Activated CD4-positive, alpha-beta T cell treated with anti-CD3 and anti-CD28 coated beads, Interleukin-2, amount 50 U/mL, for 1 hour (primary cell): ENCODE results near the gene XXYLT1.

Experiments
- DNase-seq: peaks from one replicate; pipeline ENCODE4 v3.0.0-alpha.2; 2020

XXYLT1 gene

DNA sequence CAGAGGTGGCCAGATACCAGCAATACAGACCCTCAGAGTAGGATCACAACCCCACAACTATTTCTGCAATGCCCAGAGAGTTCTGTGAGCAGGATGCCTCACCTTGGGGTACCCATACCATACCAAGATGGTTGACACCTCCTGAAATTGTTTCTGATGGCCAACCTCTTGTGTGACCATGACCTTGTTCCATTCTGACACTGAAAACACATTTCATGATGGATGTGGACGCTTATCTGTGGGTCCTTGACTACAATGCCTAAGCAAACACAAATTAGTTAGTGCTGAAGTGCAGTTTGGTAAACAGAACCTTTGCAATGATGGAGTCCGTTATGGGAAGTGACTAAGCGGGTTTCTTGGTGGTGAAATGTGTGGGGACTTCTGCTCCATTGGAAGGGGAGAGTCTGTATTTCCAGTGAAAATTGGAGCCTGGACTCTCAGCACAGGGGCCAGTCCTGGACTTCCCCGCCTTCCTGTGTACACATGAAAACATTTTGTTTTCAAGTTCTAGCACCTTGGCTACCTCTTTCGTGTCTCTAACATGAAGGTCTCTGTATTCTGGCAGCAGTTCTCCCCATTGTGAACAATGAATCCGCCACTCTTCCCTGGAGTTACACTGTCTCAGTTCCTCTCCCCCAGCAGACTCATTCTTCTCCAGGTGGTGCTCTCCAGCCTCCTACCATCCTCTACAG, 106.2 kb downstream of the XXYLT1 start:
- DNase-seq, result no peak

DNA sequence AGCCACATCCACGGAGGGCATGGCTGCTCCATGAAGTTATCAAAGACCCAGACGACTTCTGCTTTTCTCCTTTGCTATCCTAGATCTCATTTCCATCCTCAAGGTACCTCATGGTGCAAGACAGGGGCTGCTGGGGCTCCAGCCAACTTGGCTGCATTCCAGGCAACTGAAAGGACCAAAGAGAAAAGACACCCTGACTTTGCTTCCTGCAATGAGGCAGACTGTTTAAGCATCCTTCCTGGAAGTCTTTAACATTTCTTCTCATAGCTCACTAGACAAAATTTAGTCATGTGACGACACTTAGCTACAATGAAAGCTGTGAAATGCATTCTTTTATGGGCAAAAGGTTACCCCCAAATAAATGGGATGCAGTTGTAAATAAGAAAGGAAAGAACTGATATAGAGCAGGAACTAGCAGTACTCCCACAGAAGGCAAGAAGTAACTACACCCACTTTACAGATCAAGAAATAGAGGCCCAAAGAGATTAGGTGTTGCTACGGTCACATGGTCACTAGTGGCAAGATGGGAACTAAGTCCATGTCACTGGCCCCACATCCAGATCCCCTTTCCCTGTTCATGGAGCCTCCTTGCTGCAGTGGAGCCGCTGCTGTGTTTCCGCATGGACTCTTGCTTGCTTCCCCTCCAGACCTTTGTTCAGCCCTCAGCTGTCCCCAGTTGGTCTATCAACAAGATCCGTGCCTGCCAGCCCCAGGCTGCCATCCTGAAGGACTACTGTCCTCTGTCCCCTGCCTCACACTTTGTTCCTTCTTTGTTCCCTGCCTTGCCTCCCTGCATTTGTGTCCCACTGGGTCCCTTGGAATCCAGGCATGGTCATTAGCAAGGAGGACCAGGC, 107.0 kb downstream of the XXYLT1 start:
- DNase-seq, result no peak

DNA sequence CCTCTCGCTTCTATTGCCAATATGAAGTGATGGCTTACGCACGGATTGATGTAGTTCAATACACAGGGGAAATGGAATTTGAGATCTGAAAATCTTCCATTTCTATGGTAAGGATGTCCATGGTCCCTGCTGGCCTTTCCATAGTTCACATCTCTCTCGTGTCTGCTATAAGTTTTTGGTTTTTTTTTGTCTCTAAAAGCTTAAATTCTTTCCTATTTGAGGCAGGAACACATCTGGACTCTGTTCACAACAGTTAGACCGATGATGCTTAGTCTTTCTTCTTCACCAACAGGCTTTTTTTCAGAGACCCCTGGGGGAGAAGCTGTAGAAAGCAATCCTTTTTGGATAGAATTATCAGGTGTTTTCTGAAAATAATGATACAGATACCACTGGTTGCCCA, 108.1 kb downstream of the XXYLT1 start:
- no peak for DNase-seq

DNA sequence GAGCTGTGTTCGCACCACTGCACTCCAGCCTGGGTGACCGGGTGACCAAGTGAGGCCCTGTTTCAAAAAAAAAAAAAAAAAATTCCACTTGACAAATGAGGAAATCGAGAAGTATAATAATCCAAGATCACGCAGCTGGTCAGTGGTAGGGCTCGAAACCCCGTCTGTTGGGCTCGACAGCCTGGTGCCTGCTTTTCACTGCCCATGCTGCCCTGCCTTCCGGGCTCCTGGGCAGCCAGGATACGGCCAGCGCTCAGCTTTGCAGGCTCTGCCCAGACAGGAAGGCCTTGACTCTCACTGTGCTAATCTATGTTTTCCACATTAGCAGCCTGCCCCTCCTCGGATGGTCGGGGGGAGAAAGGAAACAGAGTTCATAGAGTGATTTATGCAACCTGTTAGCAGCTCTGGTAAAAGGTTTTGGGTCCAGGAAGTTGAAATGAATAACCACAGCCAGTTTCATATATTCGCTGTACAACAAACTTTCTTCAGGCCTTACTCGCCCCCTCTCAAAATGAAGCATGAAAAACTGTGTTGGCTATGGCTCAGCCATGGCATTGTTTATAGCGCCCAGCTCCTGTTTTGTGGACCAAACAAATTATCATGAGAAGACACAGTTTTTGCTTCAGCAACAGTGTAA, 108.8 kb downstream of the XXYLT1 start:
- DNase-seq, result no peak

DNA sequence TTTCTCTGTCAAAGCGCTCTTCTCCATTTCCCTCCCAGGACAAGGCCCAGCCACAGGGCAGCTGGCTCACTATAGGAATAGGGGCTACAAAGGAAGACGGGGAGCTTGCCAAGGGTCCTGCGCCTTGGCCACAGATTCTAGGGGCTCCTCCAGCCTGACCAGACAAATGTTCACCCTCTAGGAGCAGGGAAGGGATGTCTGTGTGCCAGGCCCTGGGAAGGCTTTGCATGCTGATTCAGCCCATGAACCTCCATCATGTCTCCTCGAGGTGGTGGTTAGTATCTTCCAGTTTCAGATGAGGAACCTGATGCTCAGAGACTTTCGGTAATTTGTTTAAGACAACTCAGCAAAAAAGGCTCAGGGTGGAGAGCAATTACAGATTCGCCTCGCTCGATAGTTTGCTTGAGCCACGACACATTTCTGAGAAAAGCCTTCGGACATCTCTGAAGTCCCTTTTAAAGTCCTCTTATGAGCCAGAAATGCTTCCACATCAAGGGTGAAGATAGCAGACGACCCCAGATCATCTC, 110.0 kb downstream of the XXYLT1 start:
- DNase-seq, result no peak

DNA sequence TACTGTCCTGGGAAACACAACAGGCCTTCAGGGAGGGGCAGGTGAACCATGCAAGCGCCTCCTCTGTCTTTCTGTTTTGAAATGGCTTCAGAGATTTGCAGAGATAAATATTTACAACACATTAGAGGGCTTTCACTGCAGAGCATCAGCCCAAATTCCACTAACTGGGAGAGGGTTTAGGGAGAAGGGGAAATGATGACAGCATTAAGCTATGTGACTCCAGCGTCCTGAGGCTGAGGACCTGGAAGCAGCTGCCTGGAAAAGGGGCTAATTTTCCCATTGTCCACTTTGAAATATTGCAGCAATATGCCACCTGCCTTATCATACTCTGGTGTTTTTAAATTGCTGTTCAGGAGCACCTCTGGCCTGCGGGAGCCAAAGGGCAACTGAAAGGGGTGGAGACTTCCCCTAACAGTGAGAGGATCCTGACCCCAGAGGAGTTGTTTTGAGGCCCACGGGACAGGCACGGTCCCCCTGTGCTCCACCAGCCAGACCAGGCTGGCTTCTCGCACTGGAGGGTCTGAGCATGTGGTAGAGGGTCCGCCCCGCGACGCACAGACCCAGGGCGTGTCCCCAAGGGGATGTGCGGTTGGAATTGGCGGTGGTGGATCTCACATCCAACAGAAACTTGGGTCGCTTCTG, 110.6 kb downstream of the XXYLT1 start:
- DNase-seq, result no peak

DNA sequence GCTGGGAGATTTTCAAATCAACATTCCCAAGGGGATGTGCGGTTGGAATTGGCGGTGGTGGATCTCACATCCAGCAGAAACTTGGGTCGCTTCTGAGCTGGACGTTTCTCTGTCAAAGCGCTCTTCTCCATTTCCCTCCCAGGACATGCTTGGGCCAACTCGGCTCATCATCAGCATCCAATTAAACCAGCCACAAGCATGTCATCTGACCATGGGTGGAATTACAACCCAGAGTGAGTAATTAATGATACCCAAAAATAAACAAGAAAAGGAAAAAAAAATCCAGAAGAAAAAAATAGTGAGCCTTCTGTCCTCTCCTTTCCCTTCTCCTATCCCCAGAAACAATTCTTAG, 111.2 kb downstream of the XXYLT1 start:
- DNase-seq, result no peak

DNA sequence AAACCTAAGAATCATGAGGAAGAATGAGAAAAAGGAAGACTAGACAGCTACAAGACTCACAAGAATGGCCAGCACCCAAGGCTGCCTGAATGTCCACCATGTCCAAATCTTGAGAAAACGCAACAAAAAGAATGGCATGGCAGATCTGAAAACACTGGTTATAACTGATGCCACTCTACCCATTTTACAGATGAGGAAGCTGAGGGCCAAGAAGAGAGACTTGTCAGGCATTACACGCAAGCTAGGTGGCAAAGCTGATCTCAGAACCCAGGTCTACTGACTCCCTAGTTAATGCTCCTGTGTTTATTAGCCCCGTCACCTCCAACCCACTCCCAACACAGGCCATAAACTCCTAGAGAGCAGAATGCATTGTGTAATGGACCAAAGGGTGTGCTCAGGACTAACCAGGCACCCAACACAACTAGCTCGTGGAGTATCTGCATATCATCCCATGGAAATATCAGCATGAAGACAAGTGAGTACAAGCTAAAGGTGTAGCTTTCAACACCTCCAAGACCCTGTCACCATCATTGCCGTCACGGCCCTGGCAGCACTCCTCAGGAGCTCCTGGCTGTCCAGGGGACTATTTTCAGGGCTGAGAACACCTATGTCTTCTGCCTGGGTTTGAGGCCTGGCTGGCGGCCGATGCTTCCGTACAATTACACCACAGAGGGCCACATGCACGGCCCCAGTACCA, 111.7 kb downstream of the XXYLT1 start:
- DNase-seq, result no peak

DNA sequence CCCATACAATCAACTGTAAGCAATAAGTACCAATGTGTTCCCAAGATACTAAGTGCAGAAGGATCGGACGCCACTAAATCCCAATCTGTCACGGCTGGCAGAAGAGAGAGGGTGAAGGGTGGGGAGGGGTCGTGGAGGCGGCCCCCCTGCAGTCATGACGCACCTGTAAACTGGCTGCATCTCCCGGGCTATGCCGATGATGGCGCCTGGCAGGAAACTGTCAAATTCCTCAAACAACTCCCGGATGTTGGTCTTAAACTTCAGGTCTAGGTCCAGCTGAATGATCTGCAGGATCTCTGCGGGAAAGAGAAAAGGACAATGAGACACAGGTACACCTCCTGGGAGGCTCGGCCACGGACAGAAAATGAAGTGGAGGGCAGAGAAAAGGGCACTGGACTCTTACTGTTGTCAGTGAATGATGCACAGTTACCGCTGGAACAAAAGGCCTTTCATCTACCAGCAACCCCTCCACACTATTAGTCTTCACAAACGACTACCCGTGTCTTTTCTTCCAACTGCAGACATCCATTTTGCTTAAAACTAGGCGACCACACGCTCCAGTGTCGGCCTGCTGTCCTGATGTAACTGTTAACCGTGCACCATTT, 114.6 kb downstream of the XXYLT1 start:
- no peak for DNase-seq

DNA sequence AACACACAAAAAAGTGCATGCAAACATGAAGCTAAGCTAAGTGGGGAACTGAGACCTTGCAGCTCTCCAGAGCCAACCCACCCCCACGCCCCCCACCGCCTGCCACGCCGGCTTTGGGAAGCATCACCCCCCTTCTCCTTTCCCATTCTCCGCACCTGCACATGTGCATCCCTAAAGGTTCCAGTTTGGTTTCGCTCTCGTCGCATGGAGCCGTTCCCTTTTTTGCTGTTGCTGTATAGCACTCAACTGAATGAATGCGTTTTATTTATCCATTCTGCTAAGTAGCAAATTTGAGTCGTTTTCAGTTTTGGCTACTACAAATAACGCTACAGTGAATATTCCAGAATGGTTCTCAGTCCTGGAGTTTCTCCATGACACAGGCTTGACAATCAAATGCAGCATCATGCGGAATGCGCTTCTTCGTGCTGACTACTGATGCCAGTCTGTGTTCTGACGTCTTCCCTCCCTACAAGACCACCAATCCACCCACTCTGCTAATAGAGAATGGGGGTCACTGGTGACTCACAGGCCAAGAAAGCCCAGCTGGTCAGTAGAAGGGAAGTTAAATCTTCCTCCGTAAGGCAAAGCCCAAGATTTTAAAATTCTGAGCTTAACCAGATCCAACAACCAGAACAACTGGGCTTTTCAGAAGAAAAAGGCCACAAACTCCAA, 115.3 kb downstream of the XXYLT1 start:
- DNase-seq, result no peak

DNA sequence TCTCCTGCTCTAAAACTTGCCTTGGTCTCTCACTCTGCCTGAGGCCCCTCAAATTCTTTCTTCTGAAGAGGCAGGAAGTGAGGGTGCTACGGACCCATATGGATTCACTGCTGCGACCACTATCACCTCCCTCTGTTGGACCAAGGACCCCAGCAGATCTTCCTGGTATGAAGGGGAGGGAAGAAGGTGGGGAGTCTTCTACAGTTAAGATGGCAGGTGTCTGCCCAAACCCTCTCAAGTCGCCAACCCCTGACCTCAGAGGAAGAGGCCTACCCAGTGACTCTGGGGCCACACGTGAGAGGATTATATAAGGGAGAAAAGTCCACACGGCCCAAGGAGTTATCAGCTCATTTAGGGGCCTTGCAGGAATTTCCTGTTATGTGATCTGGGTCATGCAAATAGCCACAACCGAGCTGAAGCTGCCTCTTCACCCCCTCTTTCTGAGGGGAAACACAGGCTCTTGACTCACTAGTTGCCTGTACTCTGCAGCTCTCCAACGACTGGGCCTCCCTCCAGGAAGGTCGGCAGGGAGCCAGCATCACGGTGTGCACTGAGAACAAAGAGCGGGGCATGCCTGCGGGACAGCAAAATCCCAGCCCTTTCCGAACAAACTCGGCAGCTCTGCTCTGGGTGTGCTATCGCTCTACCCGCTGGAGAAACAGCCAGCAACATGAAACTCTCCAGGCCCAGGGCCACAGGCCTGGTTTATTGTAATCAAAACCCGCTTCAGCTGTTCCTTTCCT, 116.0 kb downstream of the XXYLT1 start:
- no peak for DNase-seq

DNA sequence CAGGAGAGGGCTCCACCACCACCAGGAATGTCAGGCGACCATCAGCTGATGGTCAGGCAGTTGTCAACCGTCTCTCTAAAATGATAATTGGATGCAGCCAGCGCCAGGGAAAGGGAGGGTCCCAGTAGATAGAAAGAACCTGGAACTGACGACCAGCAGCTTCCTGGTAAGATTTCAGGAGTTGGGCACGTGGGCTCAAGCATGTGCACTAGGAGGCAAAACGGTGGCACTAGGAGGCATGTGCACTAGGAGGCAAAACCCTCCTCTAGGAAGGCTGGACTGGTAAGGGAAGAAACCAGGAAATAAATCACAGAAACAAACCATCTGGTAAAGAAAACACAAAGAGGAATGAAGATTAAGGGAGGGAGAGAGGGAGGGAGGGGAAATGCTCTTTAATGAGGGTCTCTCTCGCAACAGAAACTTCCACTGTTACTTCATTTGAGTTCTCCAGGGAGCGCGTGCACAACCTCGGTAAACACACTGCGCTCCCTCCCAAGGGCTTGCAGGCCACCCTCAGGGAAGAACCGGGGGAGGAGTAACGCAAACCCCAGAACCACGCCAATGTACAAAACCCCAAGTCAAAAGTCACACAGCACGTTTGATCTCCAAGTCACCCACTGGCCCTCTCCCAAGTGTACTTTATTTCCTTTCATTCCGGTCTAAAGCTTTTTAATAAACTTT, 116.7 kb downstream of the XXYLT1 start:
- DNase-seq, result no peak

DNA sequence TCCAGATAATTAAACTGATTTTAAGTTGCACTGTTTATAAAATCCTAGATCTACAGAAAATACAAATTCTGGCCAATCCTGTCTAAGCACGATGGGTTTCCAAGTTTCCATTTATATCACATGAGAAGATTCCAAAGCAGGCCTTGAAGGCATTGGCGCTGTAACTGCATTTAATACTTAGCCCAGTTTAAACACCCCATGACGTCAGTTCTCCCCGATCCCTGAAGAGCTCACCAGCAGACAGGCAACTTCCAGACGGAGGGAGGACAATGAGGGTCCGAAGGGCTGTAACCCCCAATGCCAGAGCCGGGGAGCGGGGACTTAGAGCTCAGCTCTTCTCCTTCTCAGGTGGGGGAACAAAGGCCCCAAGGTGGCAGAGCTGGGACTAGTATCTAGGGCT, 117.3 kb downstream of the XXYLT1 start:
- no peak for DNase-seq

DNA sequence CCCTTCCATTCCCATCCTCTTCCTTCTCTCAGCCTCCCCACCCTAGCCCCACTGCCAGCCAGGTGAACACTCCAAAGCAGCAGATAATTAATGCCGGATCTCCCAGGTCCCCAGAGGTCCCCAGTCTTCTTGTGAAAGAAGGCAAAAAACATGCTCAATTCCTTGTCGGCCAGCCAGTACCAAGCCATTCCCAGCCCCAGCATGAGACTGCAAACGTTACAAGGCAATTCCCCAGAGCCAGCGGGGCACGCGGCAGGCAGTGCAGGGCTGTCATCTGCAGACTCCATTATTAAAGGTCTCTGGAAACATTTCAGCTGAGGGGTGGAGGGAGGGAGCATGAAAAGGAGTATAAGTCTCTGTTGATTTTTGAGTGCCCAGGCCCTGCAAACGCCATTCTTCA, 117.8 kb downstream of the XXYLT1 start:
- DNase-seq, result no peak

DNA sequence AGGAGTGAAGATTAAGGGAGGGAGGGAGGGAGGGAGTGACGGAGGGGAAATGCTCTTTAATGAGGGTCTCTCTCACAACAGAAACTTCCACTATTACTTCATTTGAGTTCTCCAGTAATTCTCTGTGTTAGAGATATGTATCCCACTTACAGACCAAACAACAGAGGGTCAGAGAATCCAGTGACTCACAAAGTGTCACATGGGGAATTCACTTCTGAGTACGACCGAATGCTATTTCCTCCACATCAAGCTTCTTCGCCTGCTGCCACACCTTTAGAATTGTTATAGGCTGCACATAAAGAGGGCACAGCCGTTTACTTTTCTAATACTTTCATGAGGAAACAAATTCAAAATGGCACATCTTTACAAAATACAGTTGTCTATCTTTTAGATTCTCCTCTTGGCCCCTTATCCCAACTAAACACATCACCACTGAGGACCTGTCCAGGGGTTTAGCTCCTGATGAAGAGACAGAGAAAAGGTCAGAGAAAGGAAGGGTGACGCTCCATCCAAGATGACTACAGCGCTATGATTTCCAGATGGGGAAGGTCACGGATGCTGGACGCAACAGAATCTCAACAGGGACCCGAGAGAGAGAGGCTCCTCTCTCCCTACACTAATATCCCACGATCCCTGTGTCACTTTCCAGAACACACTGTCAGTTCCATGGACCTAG, 119.0 kb downstream of the XXYLT1 start:
- no peak for DNase-seq

DNA sequence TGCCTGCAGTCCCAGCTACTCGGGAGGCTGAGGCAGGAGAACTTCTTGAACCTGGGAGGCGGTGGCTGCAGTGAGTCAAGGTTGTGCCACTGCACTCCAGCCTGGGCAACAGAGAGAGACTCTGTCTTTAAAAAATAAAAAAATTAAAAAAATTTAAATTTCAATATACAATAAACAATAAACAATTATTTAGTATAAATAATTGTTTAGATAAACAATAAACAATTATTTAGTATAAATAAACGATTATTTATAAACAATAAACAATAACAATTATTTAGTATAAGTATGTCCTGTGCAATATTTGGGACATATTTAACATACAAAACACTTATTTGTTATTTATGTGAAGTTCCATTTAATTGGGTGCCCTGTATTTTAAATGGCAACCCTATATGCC, 119.6 kb downstream of the XXYLT1 start:
- DNase-seq, result no peak

DNA sequence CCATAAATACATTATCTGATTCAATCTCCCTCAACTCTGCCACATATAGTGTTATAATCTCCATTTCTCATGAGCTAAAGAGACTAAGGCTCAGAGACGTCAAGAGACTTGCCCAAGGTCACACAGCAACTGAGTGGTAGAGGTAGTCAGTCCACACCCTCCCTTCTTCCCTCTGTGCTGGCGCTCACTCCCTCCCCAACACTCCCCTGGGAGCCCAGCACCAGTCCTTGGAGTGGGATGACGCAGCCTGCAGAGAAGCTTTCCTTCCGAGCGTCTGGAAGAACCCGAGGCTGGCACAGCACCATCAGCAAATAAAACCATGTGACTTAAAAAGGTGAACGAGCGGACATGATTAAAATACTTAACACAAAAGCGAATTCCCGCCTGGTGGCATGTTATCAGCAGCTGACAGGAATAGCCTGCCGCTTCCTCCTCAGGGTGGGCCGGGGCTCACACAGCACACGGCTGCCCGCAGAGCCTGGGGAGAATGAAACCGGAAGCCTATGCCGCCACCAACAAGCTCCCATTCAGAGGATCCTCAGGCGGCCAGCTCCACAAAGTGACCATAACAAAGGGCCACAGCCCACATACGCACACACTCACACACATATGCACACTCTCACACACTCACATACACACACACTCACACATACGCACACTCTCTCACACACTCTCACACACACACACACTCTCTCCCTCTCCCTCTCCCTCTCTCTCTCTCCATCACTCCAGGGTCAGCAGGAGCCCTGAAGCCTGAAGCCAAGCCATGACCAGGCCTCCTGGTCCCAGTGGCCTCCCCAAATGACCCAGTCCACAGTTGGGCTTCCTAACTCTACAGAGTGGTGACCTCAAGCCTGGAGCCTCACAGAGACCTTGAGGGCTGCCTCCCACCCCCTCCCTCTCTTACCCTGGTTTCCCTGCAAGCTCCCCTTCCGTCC, 120.5 kb downstream of the XXYLT1 start:
- no peak for DNase-seq

DNA sequence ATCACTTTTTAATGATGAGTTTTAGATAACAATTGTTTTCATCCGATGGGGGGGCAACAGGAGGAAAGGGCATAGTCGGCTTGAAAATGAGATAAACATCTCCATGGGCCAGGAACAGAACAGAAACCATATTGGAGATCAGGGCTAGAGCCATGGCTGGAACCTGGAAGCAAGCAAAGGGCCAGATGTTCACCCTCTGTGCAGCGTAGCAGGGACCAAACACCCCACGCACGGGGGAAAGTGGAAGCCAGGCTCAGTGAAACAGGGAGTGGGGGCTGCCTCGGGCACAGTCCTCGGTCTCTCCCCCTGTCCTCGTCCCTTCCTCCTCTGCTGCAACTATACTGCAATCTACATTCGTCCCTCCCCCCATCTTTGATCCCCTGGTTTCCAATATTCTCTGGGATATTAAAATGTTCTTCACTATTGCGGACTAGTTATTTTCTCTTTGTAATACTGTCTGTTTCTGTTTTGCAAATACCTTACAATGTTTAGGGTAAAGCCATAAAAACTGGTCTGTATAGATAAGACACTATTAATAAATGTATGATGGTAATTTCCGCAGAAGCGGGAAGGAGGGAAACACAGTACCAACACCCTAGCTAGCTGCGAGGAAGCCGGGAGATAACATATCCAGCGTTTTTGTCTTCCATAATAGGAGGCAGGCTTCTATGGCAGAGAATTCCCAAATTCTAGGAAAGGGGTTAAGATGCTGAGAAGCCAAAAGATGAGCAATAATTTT, 121.5 kb downstream of the XXYLT1 start:
- no peak for DNase-seq
